Measurements from ENCODE around the gene SCLY.
"Not testable (repeated sequence)": the region's sequence is repeated elsewhere in the genome, so short reads cannot be mapped to it uniquely, and the experiment has no call there.

The SCLY gene

DNA sequence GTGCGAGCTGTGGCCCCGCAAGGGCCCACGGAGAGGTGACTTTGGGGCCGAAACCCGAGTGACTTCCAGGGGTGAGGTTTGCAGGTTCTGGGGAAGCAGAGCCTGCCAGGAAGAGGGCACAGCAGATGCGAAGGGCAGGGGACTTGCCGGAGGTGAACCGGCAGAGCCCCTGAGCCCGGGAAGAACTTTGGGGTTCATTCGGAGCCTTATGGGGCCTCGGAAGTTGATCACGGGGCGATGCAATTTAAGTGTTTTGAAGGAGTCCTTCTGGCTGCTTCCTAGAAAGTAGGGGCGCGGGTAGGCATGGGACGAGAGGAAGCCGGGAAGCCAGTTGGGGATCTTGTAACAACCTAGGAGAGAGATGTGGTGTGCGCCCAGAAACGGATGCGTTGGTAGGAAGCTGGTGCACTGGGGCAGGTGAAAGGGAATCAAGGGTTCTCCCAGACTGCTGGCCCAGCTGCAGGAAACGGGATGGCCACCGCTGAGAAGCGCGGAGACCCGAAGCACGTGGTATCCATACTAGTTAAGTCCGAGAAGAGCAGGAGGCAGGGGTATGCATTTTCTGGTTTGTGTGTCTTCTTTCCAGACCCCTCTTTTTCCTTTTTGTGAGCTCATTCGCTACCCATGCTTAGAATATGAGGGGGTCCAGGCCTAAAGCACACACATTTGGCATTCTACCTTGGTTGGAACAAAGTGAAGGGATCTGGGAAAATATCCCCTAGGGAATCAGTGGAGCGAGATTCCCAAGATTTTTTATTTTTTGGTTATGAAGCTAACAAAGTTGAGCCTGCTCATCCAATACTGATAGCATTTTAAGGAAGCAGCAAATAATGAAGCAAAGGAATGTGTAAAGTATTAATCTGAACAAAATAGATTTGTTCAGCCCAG lies 758 bp downstream of the SCLY start:
- Histone ChIP-seq H3K4me3 (ENCODE audit: low read depth in 1 of 2, low read length in 2 of 2) (peak overlapping the region; percentile 89 to 93), H3K4me1 (ENCODE audit: control insufficient read depth in 1 of 2, insufficient read depth in 2 of 2, low read length in 2 of 2) (peaks cover 5 to 17% of the 10 kb centered on the region in 2 donors), H3K27ac (ENCODE audit: low read length) (peak overlapping the region; percentile 63), H3K9me3 (ENCODE audit: control insufficient read depth in 1 of 2, low read length in 2 of 2) (no peaks in the 10 kb centered on the region), H3K27me3 (ENCODE audit: low read depth, low read length) (no peaks in the 10 kb centered on the region), H3K36me3 (ENCODE audit: control insufficient read depth in 1 of 2, insufficient read depth in 2 of 2, low read length in 2 of 2) (peaks cover 8 to 11% of the 10 kb centered on the region in 2 donors)

- Histone ChIP-seq H3K4me3 (ENCODE audit: low read depth in 1 of 2, low read length in 2 of 2) (no peak overlapping the region), H3K36me3 (ENCODE audit: control insufficient read depth in 1 of 2, insufficient read depth in 2 of 2, low read length in 2 of 2) (peaks cover 8 to 25% of the 10 kb centered on the region in 2 donors), H3K27me3 (ENCODE audit: low read depth, low read length) (no peaks in the 10 kb centered on the region), H3K9me3 (ENCODE audit: control insufficient read depth in 1 of 2, low read length in 2 of 2) (no peaks in the 10 kb centered on the region), H3K4me1 (ENCODE audit: control insufficient read depth in 1 of 2, insufficient read depth in 2 of 2, low read length in 2 of 2) (peaks cover 5 to 17% of the 10 kb centered on the region in 2 donors), H3K27ac (ENCODE audit: low read length) (no peak overlapping the region)
Observed at GRCh38 chr2:238063414-238064189, 2.8 kb downstream of the SCLY start.

- peaks cover 5 to 15% of the 10 kb centered on the region in 2 donors for H3K4me1 ChIP-seq (ENCODE audit: control insufficient read depth in 1 of 2, insufficient read depth in 2 of 2, low read length in 2 of 2)
- H3K4me3 ChIP-seq (ENCODE audit: low read depth in 1 of 2, low read length in 2 of 2) = no peak overlapping the region
- no peak overlapping the region for H3K27ac ChIP-seq (ENCODE audit: low read length)
Observed at GRCh38 chr2:238064376-238064775, 3.6 kb downstream of the SCLY start.

GRCh38 chr2:238065071-238065846 lies 4.5 kb downstream of the SCLY start:
- peaks cover 5 to 8% of the 10 kb centered on the region in 2 donors for H3K4me1 ChIP-seq (ENCODE audit: control insufficient read depth in 1 of 2, insufficient read depth in 2 of 2, low read length in 2 of 2)
- no peak overlapping the region for H3K4me3 ChIP-seq (ENCODE audit: low read depth in 1 of 2, low read length in 2 of 2)
- H3K36me3 ChIP-seq (ENCODE audit: control insufficient read depth in 1 of 2, insufficient read depth in 2 of 2, low read length in 2 of 2) = peaks cover 15 to 36% of the 10 kb centered on the region in 2 donors
- no peaks in the 10 kb centered on the region for H3K27me3 ChIP-seq (ENCODE audit: low read depth, low read length)
- H3K9me3 ChIP-seq (ENCODE audit: control insufficient read depth in 1 of 2, low read length in 2 of 2) = no peaks in the 10 kb centered on the region
- H3K27ac ChIP-seq (ENCODE audit: low read length) = no peak overlapping the region

More at GRCh38 chr2:238064376-238064775, 3.6 kb downstream of the SCLY start:
- peaks cover 12 to 30% of the 10 kb centered on the region in 2 donors for H3K36me3 ChIP-seq (ENCODE audit: control insufficient read depth in 1 of 2, insufficient read depth in 2 of 2, low read length in 2 of 2)
- H3K9me3 ChIP-seq (ENCODE audit: control insufficient read depth in 1 of 2, low read length in 2 of 2) = no peaks in the 10 kb centered on the region
- H3K27me3 ChIP-seq (ENCODE audit: low read depth, low read length) = no peaks in the 10 kb centered on the region

GRCh38 chr2:238066218-238066617 lies 5.4 kb downstream of the SCLY start:
- Histone ChIP-seq H3K4me1 (ENCODE audit: control insufficient read depth in 1 of 2, insufficient read depth in 2 of 2, low read length in 2 of 2) (peaks cover 5 to 8% of the 10 kb centered on the region in 2 donors), H3K27me3 (ENCODE audit: low read depth, low read length) (no peaks in the 10 kb centered on the region), H3K4me3 (ENCODE audit: low read depth in 1 of 2, low read length in 2 of 2) (no peak overlapping the region), H3K9me3 (ENCODE audit: control insufficient read depth in 1 of 2, low read length in 2 of 2) (no peaks in the 10 kb centered on the region), H3K36me3 (ENCODE audit: control insufficient read depth in 1 of 2, insufficient read depth in 2 of 2, low read length in 2 of 2) (peaks cover 15 to 34% of the 10 kb centered on the region in 2 donors), H3K27ac (ENCODE audit: low read length) (no peak overlapping the region)

GRCh38 chr2:238066718-238067117 lies 5.9 kb downstream of the SCLY start:
- H3K27ac ChIP-seq (ENCODE audit: low read length); H3K27me3 ChIP-seq (ENCODE audit: low read depth, low read length); H3K9me3 ChIP-seq (ENCODE audit: control insufficient read depth in 1 of 2, low read length in 2 of 2); H3K4me3 ChIP-seq (ENCODE audit: low read depth in 1 of 2, low read length in 2 of 2); H3K4me1 ChIP-seq (ENCODE audit: control insufficient read depth in 1 of 2, insufficient read depth in 2 of 2, low read length in 2 of 2): not testable (repeated sequence)
- peaks cover 15 to 37% of the 10 kb centered on the region in 2 donors for H3K36me3 ChIP-seq (ENCODE audit: control insufficient read depth in 1 of 2, insufficient read depth in 2 of 2, low read length in 2 of 2)

DNA sequence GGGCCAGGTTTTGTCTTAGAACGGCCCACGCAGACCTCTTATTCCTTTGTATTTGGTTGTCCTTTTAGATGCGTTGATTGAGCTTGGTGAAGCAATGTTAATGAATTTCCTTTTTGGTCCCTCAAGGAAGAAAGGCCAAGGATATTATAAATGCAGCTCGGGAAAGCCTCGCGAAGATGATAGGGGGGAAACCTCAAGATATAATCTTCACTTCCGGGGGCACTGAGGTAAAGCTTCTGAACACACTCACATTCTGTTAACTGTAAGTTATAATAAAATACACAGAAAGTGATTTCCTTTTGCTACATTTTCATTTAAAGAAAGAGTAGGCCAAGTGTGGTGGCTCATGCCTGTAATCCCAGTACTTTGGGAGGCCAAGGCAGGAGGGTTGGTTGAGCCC lies 7.1 kb downstream of the SCLY start:
- Histone ChIP-seq H3K36me3 (ENCODE audit: control insufficient read depth in 1 of 2, insufficient read depth in 2 of 2, low read length in 2 of 2) (peaks cover 15 to 49% of the 10 kb centered on the region in 2 donors), H3K4me1 (ENCODE audit: control insufficient read depth in 1 of 2, insufficient read depth in 2 of 2, low read length in 2 of 2) (no peaks in the 10 kb centered on the region), H3K9me3 (ENCODE audit: control insufficient read depth in 1 of 2, low read length in 2 of 2) (no peaks in the 10 kb centered on the region), H3K27me3 (ENCODE audit: low read depth, low read length) (no peaks in the 10 kb centered on the region), H3K4me3 (ENCODE audit: low read depth in 1 of 2, low read length in 2 of 2) (no peak overlapping the region), H3K27ac (ENCODE audit: low read length) (no peak overlapping the region)

- H3K27me3 ChIP-seq (ENCODE audit: low read depth, low read length) = no peaks in the 10 kb centered on the region
- H3K9me3 ChIP-seq (ENCODE audit: control insufficient read depth in 1 of 2, low read length in 2 of 2) = no peaks in the 10 kb centered on the region
- no peaks in the 10 kb centered on the region for H3K4me1 ChIP-seq (ENCODE audit: control insufficient read depth in 1 of 2, insufficient read depth in 2 of 2, low read length in 2 of 2)
- no peak overlapping the region for H3K27ac ChIP-seq (ENCODE audit: low read length)
- no peak overlapping the region for H3K4me3 ChIP-seq (ENCODE audit: low read depth in 1 of 2, low read length in 2 of 2)
- H3K36me3 ChIP-seq (ENCODE audit: control insufficient read depth in 1 of 2, insufficient read depth in 2 of 2, low read length in 2 of 2) = peaks cover 15 to 53% of the 10 kb centered on the region in 2 donors
Observed at GRCh38 chr2:238069021-238069709, 8.4 kb downstream of the SCLY start.

DNA sequence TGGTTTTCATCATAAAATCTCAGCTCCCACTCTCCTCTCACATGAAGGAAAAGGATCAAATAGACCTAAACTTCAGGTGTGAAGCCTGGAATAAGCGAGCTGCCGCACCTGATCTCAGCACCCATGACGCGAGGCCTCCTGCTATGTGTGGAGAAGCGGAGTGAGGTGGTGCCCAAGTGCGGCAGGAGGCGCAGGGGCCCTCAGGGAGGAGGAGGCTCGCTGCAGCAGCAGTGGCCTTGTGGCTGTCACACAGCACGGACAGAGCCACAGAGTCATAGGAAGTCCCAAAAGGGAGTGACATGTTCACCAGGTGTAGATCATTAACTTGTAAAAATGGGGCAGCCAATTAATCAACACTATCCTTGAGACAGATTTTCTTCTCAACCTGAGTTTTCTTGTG lies 9.1 kb downstream of the SCLY start:
- Histone ChIP-seq H3K27me3 (ENCODE audit: low read depth, low read length) (no peaks in the 10 kb centered on the region), H3K4me1 (ENCODE audit: control insufficient read depth in 1 of 2, insufficient read depth in 2 of 2, low read length in 2 of 2) (no peaks in the 10 kb centered on the region), H3K4me3 (ENCODE audit: low read depth in 1 of 2, low read length in 2 of 2) (no peak overlapping the region), H3K9me3 (ENCODE audit: control insufficient read depth in 1 of 2, low read length in 2 of 2) (no peaks in the 10 kb centered on the region), H3K36me3 (ENCODE audit: control insufficient read depth in 1 of 2, insufficient read depth in 2 of 2, low read length in 2 of 2) (peaks cover 11 to 49% of the 10 kb centered on the region in 2 donors), H3K27ac (ENCODE audit: low read length) (no peak overlapping the region)

GRCh38 chr2:238075397-238075796 lies 14.6 kb downstream of the SCLY start:
- H3K27ac ChIP-seq (ENCODE audit: low read length) = no peak overlapping the region
- peaks cover 0 to 24% of the 10 kb centered on the region in 2 donors for H3K36me3 ChIP-seq (ENCODE audit: control insufficient read depth in 1 of 2, insufficient read depth in 2 of 2, low read length in 2 of 2)
- H3K4me3 ChIP-seq (ENCODE audit: low read depth in 1 of 2, low read length in 2 of 2) = no peak overlapping the region
- H3K27me3 ChIP-seq (ENCODE audit: low read depth, low read length) = no peaks in the 10 kb centered on the region
- no peaks in the 10 kb centered on the region for H3K9me3 ChIP-seq (ENCODE audit: control insufficient read depth in 1 of 2, low read length in 2 of 2)
- no peaks in the 10 kb centered on the region for H3K4me1 ChIP-seq (ENCODE audit: control insufficient read depth in 1 of 2, insufficient read depth in 2 of 2, low read length in 2 of 2)
